Activated CD4-positive, alpha-beta T cell treated with anti-CD3 and anti-CD28 coated beads for 36 hours (primary cell): ENCODE results near the gene CASP10. TPM values are rescaled to one million over a fixed set of nuclear protein-coding genes. Genes with fewer than 3 reads are reported as not detected.
"Not testable (repeated sequence)": the region's sequence is repeated elsewhere in the genome, so short reads cannot be mapped to it uniquely, and the experiment has no call there.

Source experiments
- ATAC-seq: fragments of 200-7000 bp; cut with Tn5 transposase; one replicate; pipeline ENCODE4 v1.10.0; 2021; ENCODE audit warnings: mild to moderate bottlenecking, moderate library complexity
- CTCF ChIA-PET: fragments of 350-600 bp; sonication (Branson Sonifier 250); formaldehyde crosslinking; loops from one replicate; lab custom pipeline; 2021; ENCODE audit warnings: antibody characterized with exemption; lab: Charles Lee
- POLR2A ChIA-PET: fragments of 350-600 bp; sonication (Branson Sonifier 250); formaldehyde crosslinking; loops from one replicate; lab custom pipeline; 2021; ENCODE audit warnings: antibody characterized with exemption, inconsistent platforms; lab: Charles Lee
- DNase-seq: peaks from one replicate; pipeline ENCODE4 v3.0.0-alpha.2; 2020
- H3K27ac Mint-ChIP-seq: one replicate; pipeline ENCODE4 v1.8.0; 2021; ENCODE audit warnings: mixed read lengths
- H3K27me3 Mint-ChIP-seq: one replicate; pipeline ENCODE4 v1.8.0; 2021; ENCODE audit warnings: mixed read lengths
- H3K36me3 Mint-ChIP-seq: one replicate; pipeline ENCODE4 v1.8.0; 2021; ENCODE audit warnings: low read depth, mixed read lengths
- H3K4me1 Mint-ChIP-seq: one replicate; pipeline ENCODE4 v1.8.0; 2021; ENCODE audit warnings: mixed read lengths
- H3K4me3 Mint-ChIP-seq: one replicate; pipeline ENCODE4 v1.8.0; 2021; ENCODE audit warnings: mild to moderate bottlenecking, moderate library complexity, mixed read lengths
- H3K9me3 Mint-ChIP-seq: one replicate; pipeline ENCODE4 v1.8.0; 2021; ENCODE audit warnings: low read depth, mixed read lengths
- intact Hi-C, 2 experiments: fragments of 100-400 bp; cut with DNase I in 1 of 2; cut with micrococcal nuclease in 1 of 2; formaldehyde crosslinking; loops; one replicate each; pipeline versions ENCODE4 v1.14.2 to v1.15.1; 2022 to 2024; cut with DNase I, micrococcal nuclease
- total RNA-seq, 2 experiments: library from RNA; stranded (reverse); gene quantifications; one replicate each; pipeline ENCODE4 v1.2.3, GENCODE V29; 2021

Gene CASP10
- total RNA-seq, 2 experiments from 2014 or later = 12.2 to 16.8 TPM

DNA sequence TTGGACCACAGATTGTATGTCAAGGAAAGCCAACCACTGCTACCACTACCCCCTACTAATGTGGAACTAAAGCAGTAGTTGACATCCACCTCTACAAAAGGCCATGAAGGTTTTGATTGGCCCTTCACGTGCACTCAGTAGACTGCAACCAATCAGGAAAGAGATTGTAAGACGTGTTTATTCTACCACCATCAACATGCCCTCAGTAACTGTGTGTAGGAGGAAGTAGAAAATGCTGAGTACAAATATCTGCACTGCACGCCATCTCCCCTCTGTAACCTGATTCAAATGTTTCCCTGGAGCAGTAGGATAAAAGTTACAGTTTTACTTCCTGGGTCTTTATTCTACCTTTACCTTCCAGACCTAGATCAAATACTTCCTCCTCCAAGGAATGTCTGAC is 2.9 kb upstream of the CASP10 start:
- H3K27me3 Mint-ChIP-seq = no peaks in the 10 kb centered on the region
- ATAC-seq (peak; percentile 21), DNase-seq (no peak)
- no peaks in the 10 kb centered on the region for H3K36me3 Mint-ChIP-seq
- intact Hi-C loops = loop anchor here (5.0 kb wide), 4 partner anchors 63 to 1457 kb away; partner anchors contain the start of genes CFLAR (in 1 of the 2), ORC2 (in 1 of the 2) and TMEM237 (in 1 of the 2)
- no peak overlapping the region for H3K27ac Mint-ChIP-seq
- ChIA-PET CTCF (interaction anchor here (1.0 kb wide), 1 partner anchor 52 kb away, joined by 5 read pairs; no protein-coding TSS in a partner anchor), POLR2A (no interaction called here)
- H3K4me1 Mint-ChIP-seq = peaks cover 25% of the 10 kb centered on the region
- no peak overlapping the region for H3K4me3 Mint-ChIP-seq
- H3K9me3 Mint-ChIP-seq = no peaks in the 10 kb centered on the region

DNA sequence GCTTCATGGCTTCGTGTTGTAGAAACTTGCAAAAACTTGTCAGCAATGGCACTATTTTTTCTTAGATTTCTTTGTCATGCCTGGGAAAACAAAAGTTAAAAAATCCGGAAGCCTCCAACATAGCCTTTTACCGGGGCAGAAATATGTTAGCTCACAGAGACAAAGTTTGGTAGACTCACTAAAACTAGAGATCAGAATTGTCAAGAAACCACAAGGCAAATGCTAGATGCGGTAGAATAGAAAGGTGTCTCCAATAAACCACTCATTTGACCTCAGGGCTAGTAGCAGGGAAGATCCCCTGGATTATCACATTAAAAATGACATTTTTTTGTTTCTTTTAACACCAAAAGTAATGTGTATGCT is 405 bp downstream of the CASP10 start:
- Mint-ChIP-seq H3K27ac (peak overlapping the region; percentile 91), H3K4me1 (peaks cover 49% of the 10 kb centered on the region), H3K27me3 (no peaks in the 10 kb centered on the region), H3K36me3 (peaks cover 26% of the 10 kb centered on the region), H3K9me3 (peaks cover 1% of the 10 kb centered on the region), H3K4me3 (peak overlapping the region; percentile 86)
- DNase-seq = no peak
- intact Hi-C loops = loop anchor here (1.0 to 5.0 kb wide), 10 partner anchors 49 to 1454 kb away; partner anchors contain the start of genes CFLAR (in 1 of the 2), CLK1 (in 1 of the 2), HYCC2 (in 1 of the 2) and ORC2 (in 1 of the 2)
- POLR2A ChIA-PET = interaction anchor here (0.7 to 2.0 kb wide), 5 partner anchors 38 to 470 kb away, joined by 3 to 17 read pairs (median 4); no protein-coding TSS in a partner anchor
- CTCF ChIA-PET = interaction anchor here (0.8 to 3.3 kb wide), 32 partner anchors 9 to 470 kb away, joined by 3 to 99 read pairs (median 4); partner anchors contain the start of genes CASP8, CFLAR, CLK1 and ORC2
- no peak for ATAC-seq

DNA sequence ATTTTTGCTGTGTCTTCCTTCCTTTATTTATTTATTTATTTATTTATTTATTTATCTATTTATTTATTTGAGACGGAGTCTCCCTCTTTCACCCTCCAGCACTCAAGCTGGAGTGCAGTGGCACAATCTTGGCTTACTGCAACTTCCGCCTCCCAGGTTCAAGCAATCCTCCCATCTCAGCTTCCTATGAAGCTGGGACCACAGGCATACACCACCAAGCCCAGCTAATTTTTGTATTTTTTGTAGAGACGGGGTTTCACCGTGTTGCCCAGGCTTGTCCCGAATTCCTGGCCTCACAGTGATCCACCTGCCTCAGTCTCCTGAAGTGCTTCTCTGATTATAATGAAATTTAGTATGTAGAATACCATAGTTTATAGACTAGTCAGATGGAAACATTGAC is 894 bp downstream of the CASP10 start:
- Mint-ChIP-seq H3K36me3 (peaks cover 29% of the 10 kb centered on the region), H3K4me1 (peaks cover 52% of the 10 kb centered on the region), H3K4me3 (peak overlapping the region; percentile 86), H3K27ac (peak overlapping the region; percentile 96)
- intact Hi-C loops = loop anchor here (1.0 to 5.0 kb wide), 14 partner anchors 10 to 1453 kb away; partner anchors contain the start of genes CASP8 (in 1 of the 2), CFLAR (in 1 of the 2), CLK1 (in 1 of the 2) and HYCC2 (in 1 of the 2)
- not testable (repeated sequence) for H3K9me3 Mint-ChIP-seq, H3K27me3 Mint-ChIP-seq
- ATAC-seq (peak; percentile 32), DNase-seq (peak; percentile 36)
- CTCF ChIA-PET = interaction anchor here (0.8 to 3.3 kb wide), 13 partner anchors 9 to 320 kb away, joined by 3 to 99 read pairs (median 4); partner anchors contain the start of genes CLK1 and ORC2
- POLR2A ChIA-PET = interaction anchor here (1.0 to 2.0 kb wide), 2 partner anchors 49 to 80 kb away, joined by 3 to 17 read pairs; no protein-coding TSS in a partner anchor

DNA sequence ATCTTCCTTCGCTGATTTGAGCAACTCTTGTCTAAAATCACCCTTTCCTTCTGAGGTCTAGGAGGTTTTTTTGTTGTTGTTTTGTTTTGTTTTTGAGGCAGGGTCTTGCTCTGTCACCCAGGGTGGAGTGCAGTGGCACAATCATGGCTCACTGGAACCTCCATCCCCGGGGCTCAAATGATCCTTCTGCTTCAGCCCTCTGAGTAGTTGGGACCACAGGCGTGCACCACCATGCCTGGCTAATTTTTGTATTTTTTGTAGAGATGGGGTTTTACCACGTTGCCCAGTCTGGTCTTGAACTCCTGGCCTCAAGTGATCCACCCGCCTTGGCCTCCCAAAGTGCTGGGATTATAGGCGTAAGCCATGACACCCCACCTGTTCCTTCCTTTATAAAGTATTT is 1.3 kb downstream of the CASP10 start:
- H3K4me1 Mint-ChIP-seq = peaks cover 52% of the 10 kb centered on the region
- DNase-seq, ATAC-seq, H3K27me3 Mint-ChIP-seq, H3K9me3 Mint-ChIP-seq: not testable (repeated sequence)
- H3K36me3 Mint-ChIP-seq = peaks cover 32% of the 10 kb centered on the region
- ChIA-PET CTCF (interaction anchor here (1.2 to 3.3 kb wide), 3 partner anchors 10 to 81 kb away, joined by 3 to 99 read pairs (median 15); no protein-coding TSS in a partner anchor), POLR2A (interaction anchor here (1.0 kb wide), 1 partner anchor 79 kb away, joined by 3 read pairs; no protein-coding TSS in a partner anchor)
- H3K4me3 Mint-ChIP-seq = peak overlapping the region; percentile 86
- intact Hi-C loops = loop anchor here (1.0 to 5.0 kb wide), 8 partner anchors 10 to 1453 kb away; partner anchors contain the start of genes CASP8 (in 1 of the 2), CFLAR (in 1 of the 2), ORC2 (in 1 of the 2) and TMEM237 (in 1 of the 2)
- peak overlapping the region; percentile 96 for H3K27ac Mint-ChIP-seq

DNA sequence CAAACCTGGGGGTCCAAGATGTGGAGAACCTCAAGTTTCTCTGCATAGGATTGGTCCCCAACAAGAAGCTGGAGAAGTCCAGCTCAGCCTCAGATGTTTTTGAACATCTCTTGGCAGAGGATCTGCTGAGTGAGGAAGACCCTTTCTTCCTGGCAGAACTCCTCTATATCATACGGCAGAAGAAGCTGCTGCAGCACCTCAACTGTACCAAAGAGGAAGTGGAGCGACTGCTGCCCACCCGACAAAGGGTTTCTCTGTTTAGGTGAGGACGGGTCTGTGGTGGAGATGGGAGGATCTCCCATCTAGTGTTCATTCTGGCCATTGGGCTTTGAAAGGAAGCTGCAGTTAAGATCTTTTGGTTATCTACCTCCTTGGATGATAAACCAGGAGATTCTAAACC is 2.9 kb downstream of the CASP10 start:
- peak overlapping the region; percentile 96 for H3K27ac Mint-ChIP-seq

DNA sequence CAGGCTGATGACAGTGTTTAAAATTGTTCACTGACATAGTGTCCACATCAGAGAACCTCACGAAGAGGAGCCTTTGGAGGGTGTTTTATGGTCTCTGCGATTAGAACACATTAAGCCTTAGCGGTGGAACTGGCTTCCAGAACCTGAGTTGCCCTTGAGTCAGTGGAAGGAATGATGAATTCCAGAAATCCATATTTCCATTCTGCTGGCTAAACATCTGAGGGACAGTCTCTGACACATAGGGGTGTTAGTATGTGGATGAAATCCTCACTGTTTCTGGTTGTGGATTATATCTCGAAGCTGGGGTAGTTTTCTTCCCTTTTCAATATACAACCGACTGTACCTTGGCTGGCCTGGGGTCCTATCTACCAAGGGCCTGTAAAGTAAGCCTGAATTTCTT is 4.0 kb downstream of the CASP10 start:
- no peak for DNase-seq
- ChIA-PET POLR2A (no interaction called here), CTCF (interaction anchor here (1.0 kb wide), 1 partner anchor 45 kb away, joined by 3 read pairs; no protein-coding TSS in a partner anchor)
- no peak overlapping the region for H3K27ac Mint-ChIP-seq
- H3K27me3 Mint-ChIP-seq = no peaks in the 10 kb centered on the region
- H3K4me1 Mint-ChIP-seq = peaks cover 70% of the 10 kb centered on the region
- H3K4me3 Mint-ChIP-seq = peak overlapping the region; percentile 28
- peaks cover 40% of the 10 kb centered on the region for H3K36me3 Mint-ChIP-seq
- intact Hi-C loops = no loop called here
- ATAC-seq = no peak
- H3K9me3 Mint-ChIP-seq = peaks cover 4% of the 10 kb centered on the region

More for the DNA sequence above, 2.9 kb downstream of the CASP10 start:
- DNase-seq (no peak), ATAC-seq (no peak)
- Mint-ChIP-seq H3K4me3 (peak overlapping the region; percentile 86), H3K9me3 (peaks cover 4% of the 10 kb centered on the region), H3K36me3 (peaks cover 38% of the 10 kb centered on the region), H3K27me3 (no peaks in the 10 kb centered on the region), H3K4me1 (peaks cover 61% of the 10 kb centered on the region)
- ChIA-PET POLR2A (no interaction called here), CTCF (interaction anchor here (0.7 to 1.4 kb wide), 5 partner anchors 8 to 285 kb away, joined by 3 to 23 read pairs (median 4); no protein-coding TSS in a partner anchor)
- intact Hi-C loops = loop anchor here in 1 of 2 experiments (2.0 kb wide), 2 partner anchors 75 to 177 kb away; partner anchors contain the start of gene CASP8

DNA sequence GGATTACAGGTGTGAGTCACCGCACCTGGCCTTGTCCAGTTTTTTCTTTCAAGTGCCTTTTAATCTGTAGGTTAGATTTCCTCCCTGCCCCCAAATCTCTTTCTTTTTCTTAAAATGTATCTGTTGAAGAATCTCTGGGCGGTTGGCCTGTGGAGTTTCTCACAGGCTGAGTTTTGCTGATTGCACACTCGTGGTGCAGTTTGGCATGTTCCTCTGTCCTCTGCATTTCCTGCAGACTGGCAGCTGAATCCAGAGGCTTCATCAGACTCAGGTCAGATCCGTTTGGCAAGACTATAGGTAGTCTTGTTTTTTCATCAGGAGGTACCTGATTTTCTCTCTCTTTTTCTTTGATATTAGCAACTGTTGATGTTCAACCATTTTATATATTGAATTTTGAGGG is 5.5 kb downstream of the CASP10 start:
- intact Hi-C loops = no loop called here
- ATAC-seq (no peak), DNase-seq (no peak)
- H3K27ac Mint-ChIP-seq = no peak overlapping the region
- ChIA-PET POLR2A (interaction anchor here (0.7 to 1.1 kb wide), 3 partner anchors 71 to 277 kb away, joined by 3 to 5 read pairs (median 5); no protein-coding TSS in a partner anchor), CTCF (interaction anchor here (0.9 kb wide), 1 partner anchor 76 kb away, joined by 3 read pairs; no protein-coding TSS in a partner anchor)
- peaks cover 4% of the 10 kb centered on the region for H3K9me3 Mint-ChIP-seq
- no peaks in the 10 kb centered on the region for H3K27me3 Mint-ChIP-seq
- H3K4me3 Mint-ChIP-seq = no peak overlapping the region
- H3K36me3 Mint-ChIP-seq = peaks cover 49% of the 10 kb centered on the region
- peaks cover 76% of the 10 kb centered on the region for H3K4me1 Mint-ChIP-seq

DNA sequence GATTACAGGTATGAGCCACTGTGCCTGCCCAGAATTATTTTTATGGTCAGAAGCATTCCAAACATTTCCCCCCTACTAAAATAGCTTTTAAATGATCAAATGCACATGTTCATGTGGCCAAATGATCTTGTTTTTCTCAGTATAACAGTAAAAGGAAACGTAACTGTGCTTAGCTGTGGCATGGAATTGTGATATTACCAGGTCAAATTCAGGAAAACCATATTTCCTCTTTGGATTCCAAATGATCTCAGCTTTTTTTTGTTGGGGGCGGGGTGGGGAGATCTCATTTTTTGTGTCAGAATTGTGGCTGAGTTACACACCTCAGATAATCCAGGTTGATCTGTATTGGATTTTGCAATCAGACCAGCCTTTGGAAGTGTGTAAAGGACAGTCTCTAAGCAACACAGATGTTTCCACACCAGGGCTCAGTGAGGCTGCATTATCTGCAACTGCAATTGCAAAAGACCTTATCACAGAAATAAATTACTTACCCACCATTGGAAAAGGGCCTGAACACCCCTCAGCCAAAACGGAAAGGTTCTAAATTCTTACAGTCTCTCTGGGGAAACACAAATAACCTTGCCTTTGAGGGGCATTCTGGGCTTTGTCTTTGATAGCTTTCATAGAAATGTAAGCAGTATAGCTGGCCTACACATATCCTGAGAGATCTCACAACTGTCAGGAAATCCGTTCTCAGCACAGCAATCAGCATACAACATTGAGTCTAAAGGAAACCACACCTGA is 8.4 kb downstream of the CASP10 start:
- CTCF ChIA-PET = interaction anchor here (0.6 to 2.5 kb wide), 3 partner anchors 14 to 55 kb away, joined by 3 to 18 read pairs (median 6); no protein-coding TSS in a partner anchor
- H3K27me3 Mint-ChIP-seq = no peaks in the 10 kb centered on the region
- no peak overlapping the region for H3K27ac Mint-ChIP-seq
- peaks cover 56% of the 10 kb centered on the region for H3K36me3 Mint-ChIP-seq
- POLR2A ChIA-PET = no interaction called here
- H3K4me3 Mint-ChIP-seq = no peak overlapping the region
- ATAC-seq (peak; percentile 51), DNase-seq (no peak)
- intact Hi-C loops = no loop called here
- H3K4me1 Mint-ChIP-seq = peaks cover 80% of the 10 kb centered on the region
- peaks cover 4% of the 10 kb centered on the region for H3K9me3 Mint-ChIP-seq

DNA sequence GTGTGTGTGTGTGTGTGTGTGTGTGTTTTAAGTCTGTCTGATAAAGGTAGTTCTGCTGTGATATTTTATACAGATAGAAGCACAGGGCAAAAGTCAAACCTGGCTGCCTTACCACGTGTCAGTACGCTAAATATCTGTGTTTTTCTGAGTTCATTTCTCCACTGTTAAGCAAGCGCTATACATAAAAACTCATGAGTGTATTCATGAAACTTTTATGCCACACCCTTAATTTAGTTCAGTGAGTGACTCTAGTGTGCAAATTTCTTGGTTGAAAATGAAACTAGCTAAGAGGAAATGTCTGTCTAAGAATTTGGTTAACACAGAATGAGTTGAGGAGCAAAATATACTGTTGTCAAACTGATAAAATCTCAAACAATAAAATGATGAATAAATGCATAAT is 11.2 kb downstream of the CASP10 start:
- ATAC-seq (peak; percentile 91), DNase-seq (no peak)
- H3K36me3 Mint-ChIP-seq = peaks cover 53% of the 10 kb centered on the region
- ChIA-PET CTCF (interaction anchor here (0.8 to 4.0 kb wide), 11 partner anchors 11 to 288 kb away, joined by 3 to 36 read pairs (median 4); partner anchors contain the start of gene CASP10), POLR2A (interaction anchor here (0.7 to 1.2 kb wide), 3 partner anchors 11 to 66 kb away, joined by 3 to 4 read pairs (median 3); partner anchors contain the start of genes CASP10 and CASP8)
- no peaks in the 10 kb centered on the region for H3K9me3 Mint-ChIP-seq
- H3K27ac Mint-ChIP-seq = no peak overlapping the region
- intact Hi-C loops = loop anchor here (1.0 to 2.0 kb wide), 5 partner anchors 10 to 39 kb away; no protein-coding TSS in a partner anchor
- H3K4me3 Mint-ChIP-seq = peak overlapping the region; percentile 5
- no peaks in the 10 kb centered on the region for H3K27me3 Mint-ChIP-seq
- peaks cover 65% of the 10 kb centered on the region for H3K4me1 Mint-ChIP-seq

DNA sequence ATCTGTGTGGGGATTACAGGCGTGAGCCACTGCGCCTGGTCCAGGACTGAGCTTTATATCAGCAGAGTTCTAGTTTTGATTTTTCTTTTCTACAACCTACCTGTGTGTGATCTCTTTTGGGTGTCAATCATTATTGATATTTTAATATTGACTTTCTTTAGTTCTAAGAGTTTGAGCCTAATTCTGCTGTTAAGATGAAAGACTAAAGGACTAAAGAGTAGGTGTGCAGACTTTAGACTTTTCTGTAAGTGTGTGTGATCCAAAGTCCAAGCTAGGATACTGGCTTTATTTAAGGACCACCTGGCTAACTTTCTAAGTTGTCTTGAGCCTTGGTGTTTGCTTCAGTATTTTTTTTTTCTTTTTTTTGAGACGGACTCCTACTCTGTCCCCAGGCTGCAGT is 12.4 kb downstream of the CASP10 start:
- DNase-seq = no peak
- peaks cover 56% of the 10 kb centered on the region for H3K4me1 Mint-ChIP-seq
- H3K36me3 Mint-ChIP-seq = peaks cover 55% of the 10 kb centered on the region
- no peak overlapping the region for H3K4me3 Mint-ChIP-seq
- POLR2A ChIA-PET = interaction anchor here (1.2 kb wide), 1 partner anchor 37 kb away, joined by 4 read pairs; no protein-coding TSS in a partner anchor
- CTCF ChIA-PET = interaction anchor here (0.6 to 4.0 kb wide), 8 partner anchors 12 to 570 kb away, joined by 3 to 36 read pairs (median 4); partner anchors contain the start of gene CASP10
- H3K9me3 Mint-ChIP-seq = no peaks in the 10 kb centered on the region
- no peak for ATAC-seq
- H3K27me3 Mint-ChIP-seq = no peaks in the 10 kb centered on the region
- no peak overlapping the region for H3K27ac Mint-ChIP-seq
- intact Hi-C loops = loop anchor here (2.0 kb wide), 2 partner anchors 17 to 37 kb away; no protein-coding TSS in a partner anchor
